ENCODE data around the gene ENPP6.
"Not testable (repeated sequence)": the region's sequence is repeated elsewhere in the genome, so short reads cannot be mapped to it uniquely, and the experiment has no call there.

ENPP6 gene

DNA sequence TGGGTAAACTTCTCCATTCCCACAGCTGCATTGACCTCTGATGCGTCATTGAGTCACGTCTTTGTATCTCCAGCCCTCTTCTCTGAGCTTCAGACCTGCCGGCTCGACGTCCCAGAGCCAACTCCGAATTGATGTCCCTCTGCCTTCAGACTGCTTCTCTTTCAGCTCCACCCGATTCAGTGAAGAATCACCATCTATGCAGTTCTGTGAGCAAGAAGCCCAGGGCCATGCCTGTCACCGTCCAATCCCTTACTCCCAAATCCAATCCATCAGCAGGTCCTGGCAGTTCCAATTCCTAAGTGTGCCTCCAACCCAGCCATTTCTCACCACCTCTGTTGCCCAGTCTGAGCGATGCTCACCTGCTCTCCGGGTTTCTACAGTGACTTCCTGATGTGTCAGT is 70.7 kb downstream of the ENPP6 start:
- no peak overlapping the region for H3K4me3 ChIP-seq (ENCODE audit: control insufficient read depth, low read depth, low read length)
- DNase-seq (ENCODE audit: low read depth): no peak
- no peak for TF ChIP-seq CTCF (conservative IDR thresholded peaks at IDR 0.05; ENCODE audit: control insufficient read depth, insufficient read depth, low read depth, low read length)

GRCh38 chr4:184145596-184145995 is 72.1 kb downstream of the ENPP6 start:
- TF ChIP-seq CTCF (conservative IDR thresholded peaks at IDR 0.05; ENCODE audit: control insufficient read depth, insufficient read depth, low read depth, low read length): no peak
- H3K4me3 ChIP-seq (ENCODE audit: control insufficient read depth, low read depth, low read length): no peak overlapping the region

GRCh38 chr4:184143770-184144564 is 73.7 kb downstream of the ENPP6 start:
- TF ChIP-seq CTCF (conservative IDR thresholded peaks at IDR 0.05; ENCODE audit: control insufficient read depth, insufficient read depth, low read depth, low read length): no peak
- no peak for DNase-seq (ENCODE audit: low read depth)
- no peak overlapping the region for H3K4me3 ChIP-seq (ENCODE audit: control insufficient read depth, low read depth, low read length)

More at GRCh38 chr4:184145596-184145995, 72.1 kb downstream of the ENPP6 start:
- no peak for DNase-seq (ENCODE audit: low read depth)

GRCh38 chr4:184142121-184143000 is 75.3 kb downstream of the ENPP6 start:
- H3K4me3 ChIP-seq (ENCODE audit: control insufficient read depth, low read depth, low read length): no peak overlapping the region
- no peak for DNase-seq (ENCODE audit: low read depth)
- no peak for TF ChIP-seq CTCF (conservative IDR thresholded peaks at IDR 0.05; ENCODE audit: control insufficient read depth, insufficient read depth, low read depth, low read length)

DNA sequence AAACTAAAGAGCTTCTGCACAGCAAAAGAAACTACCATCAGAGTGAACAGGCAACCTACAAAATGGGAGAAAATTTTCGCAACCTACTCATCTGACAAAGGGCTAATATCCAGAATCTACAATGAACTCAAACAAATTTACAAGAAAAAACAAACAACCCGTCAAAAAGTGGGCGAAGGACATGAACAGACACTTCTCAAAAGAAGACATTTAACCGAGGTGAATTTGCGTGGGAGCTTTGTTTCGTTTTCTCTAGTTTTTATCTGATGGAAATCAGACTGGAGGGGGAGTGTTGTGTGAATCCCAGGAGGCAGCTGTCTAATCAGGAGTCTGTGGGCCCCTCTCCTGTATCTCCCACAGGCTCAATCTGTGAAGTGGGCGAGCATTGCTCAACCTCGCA is 76.8 kb downstream of the ENPP6 start:
- DNase-seq (ENCODE audit: low read depth); H3K4me3 ChIP-seq (ENCODE audit: control insufficient read depth, low read depth, low read length): not testable (repeated sequence)

GRCh38 chr4:184136525-184136924 is 81.1 kb downstream of the ENPP6 start:
- TF ChIP-seq CTCF (conservative IDR thresholded peaks at IDR 0.05; ENCODE audit: control insufficient read depth, insufficient read depth, low read depth, low read length): no peak
- no peak for DNase-seq (ENCODE audit: low read depth)
- H3K4me3 ChIP-seq (ENCODE audit: control insufficient read depth, low read depth, low read length): no peak overlapping the region

GRCh38 chr4:184126800-184127199 is 90.9 kb downstream of the ENPP6 start:
- TF ChIP-seq CTCF (conservative IDR thresholded peaks at IDR 0.05; ENCODE audit: control insufficient read depth, insufficient read depth, low read depth, low read length): no peak
- DNase-seq (ENCODE audit: low read depth): no peak
- no peak overlapping the region for H3K4me3 ChIP-seq (ENCODE audit: control insufficient read depth, low read depth, low read length)
